Measurements from ENCODE around the gene PRKCQ. TPM values are rescaled to one million over a fixed set of nuclear protein-coding genes. Genes with fewer than 3 reads are reported as not detected.

The PRKCQ gene
- total RNA-seq, 1 donor from 2014 or later: 3.5 TPM

GRCh38 chr10:6600224-6600987 is 20.3 kb upstream of the PRKCQ start:
- Histone ChIP-seq H3K27ac (no peak overlapping the region), H3K4me2 (no peak overlapping the region), H3K79me2 (ENCODE audit: low read depth) (no peaks in the 10 kb centered on the region), H4K20me1 (ENCODE audit: low read depth) (no peaks in the 10 kb centered on the region), H2AFZ (replicated peaks) (no peak overlapping the region), H3K4me1 (no peaks in the 10 kb centered on the region), H3K4me3 (no peak overlapping the region), H3K27me3 (no peaks in the 10 kb centered on the region), H3K9me3 (ENCODE audit: low read depth) (no peaks in the 10 kb centered on the region), H3K9ac (no peak overlapping the region), H3F3A (ENCODE audit: low read depth) (no peaks in the 10 kb centered on the region), H3K36me3 (no peaks in the 10 kb centered on the region)
- Mint-ChIP-seq H3K27me3 (ENCODE audit: insufficient read depth, low read depth) (no peaks in the 10 kb centered on the region), H3K9me3 (no peaks in the 10 kb centered on the region), H3K36me3 (no peaks in the 10 kb centered on the region), H3K4me3 (no peak overlapping the region), H3K27ac (no peak overlapping the region), H3K4me1 (no peaks in the 10 kb centered on the region)
- TF ChIP-seq EZH2 (IDR thresholded peaks at IDR 0.05): no peak
- TF ChIP-seq CTCF (IDR thresholded peaks at IDR 0.05): no peak
- TF ChIP-seq EZH2phosphoT487 (IDR thresholded peaks at IDR 0.05): no peak
- DNase-seq (ENCODE audit: low spot score): no peak

GRCh38 chr10:6598679-6599078 is 18.6 kb upstream of the PRKCQ start:
- Histone ChIP-seq H3K4me3 (no peak overlapping the region), H3K9me3 (ENCODE audit: low read depth) (no peaks in the 10 kb centered on the region), H3F3A (ENCODE audit: low read depth) (no peaks in the 10 kb centered on the region), H2AFZ (replicated peaks) (no peak overlapping the region), H3K9ac (no peak overlapping the region), H3K4me1 (no peaks in the 10 kb centered on the region), H3K27ac (no peak overlapping the region), H3K27me3 (no peaks in the 10 kb centered on the region), H3K79me2 (ENCODE audit: low read depth) (no peaks in the 10 kb centered on the region), H3K4me2 (no peak overlapping the region), H3K36me3 (no peaks in the 10 kb centered on the region), H4K20me1 (ENCODE audit: low read depth) (no peaks in the 10 kb centered on the region)
- Mint-ChIP-seq H3K4me1 (no peaks in the 10 kb centered on the region), H3K4me3 (no peak overlapping the region), H3K27ac (no peak overlapping the region), H3K27me3 (ENCODE audit: insufficient read depth, low read depth) (no peaks in the 10 kb centered on the region), H3K9me3 (no peaks in the 10 kb centered on the region), H3K36me3 (no peaks in the 10 kb centered on the region)
- DNase-seq (ENCODE audit: low spot score): no peak
- TF ChIP-seq EZH2phosphoT487 (IDR thresholded peaks at IDR 0.05) (no peak), EZH2 (IDR thresholded peaks at IDR 0.05) (no peak)

GRCh38 chr10:6597478-6597877 is 17.4 kb upstream of the PRKCQ start:
- DNase-seq (ENCODE audit: low spot score): no peak
- H3K9ac ChIP-seq: no peak overlapping the region
- no peak overlapping the region for H3K27ac ChIP-seq
- H3K36me3 ChIP-seq: no peaks in the 10 kb centered on the region
- no peaks in the 10 kb centered on the region for H3F3A ChIP-seq (ENCODE audit: low read depth)
- no peaks in the 10 kb centered on the region for H4K20me1 ChIP-seq (ENCODE audit: low read depth)
- H3K4me3 Mint-ChIP-seq: no peak overlapping the region
- no peaks in the 10 kb centered on the region for H3K27me3 ChIP-seq
- no peak overlapping the region for H3K4me3 ChIP-seq
- no peak overlapping the region for H3K27ac Mint-ChIP-seq
- no peaks in the 10 kb centered on the region for H3K27me3 Mint-ChIP-seq (ENCODE audit: insufficient read depth, low read depth)
- H3K36me3 Mint-ChIP-seq: no peaks in the 10 kb centered on the region
- no peak overlapping the region for H3K4me2 ChIP-seq
- no peaks in the 10 kb centered on the region for H3K4me1 ChIP-seq
- H2AFZ ChIP-seq (replicated peaks): no peak overlapping the region
- no peaks in the 10 kb centered on the region for H3K9me3 Mint-ChIP-seq
- no peaks in the 10 kb centered on the region for H3K79me2 ChIP-seq (ENCODE audit: low read depth)
- no peaks in the 10 kb centered on the region for H3K4me1 Mint-ChIP-seq
- H3K9me3 ChIP-seq (ENCODE audit: low read depth): no peaks in the 10 kb centered on the region
- TF ChIP-seq EZH2phosphoT487 (IDR thresholded peaks at IDR 0.05): no peak
- TF ChIP-seq EZH2 (IDR thresholded peaks at IDR 0.05): no peak
- TF ChIP-seq CTCF (IDR thresholded peaks at IDR 0.05): no peak

GRCh38 chr10:6595499-6595898 is 15.4 kb upstream of the PRKCQ start:
- H3K27ac Mint-ChIP-seq: no peak overlapping the region
- Histone ChIP-seq H3K4me2 (no peak overlapping the region), H3K79me2 (ENCODE audit: low read depth) (no peaks in the 10 kb centered on the region), H3K9me3 (ENCODE audit: low read depth) (no peaks in the 10 kb centered on the region), H3K36me3 (no peaks in the 10 kb centered on the region), H3K4me3 (no peak overlapping the region), H3K4me1 (no peaks in the 10 kb centered on the region), H3K27me3 (no peaks in the 10 kb centered on the region), H3K9ac (no peak overlapping the region), H3F3A (ENCODE audit: low read depth) (no peaks in the 10 kb centered on the region), H2AFZ (replicated peaks) (peak overlapping the region; percentile 78), H3K27ac (no peak overlapping the region), H4K20me1 (ENCODE audit: low read depth) (no peaks in the 10 kb centered on the region)
- H3K9me3 Mint-ChIP-seq: no peaks in the 10 kb centered on the region
- no peaks in the 10 kb centered on the region for H3K36me3 Mint-ChIP-seq
- no peak for TF ChIP-seq CTCF (IDR thresholded peaks at IDR 0.05)
- no peak for TF ChIP-seq EZH2phosphoT487 (IDR thresholded peaks at IDR 0.05)
- no peak for TF ChIP-seq EZH2 (IDR thresholded peaks at IDR 0.05)
- H3K4me1 Mint-ChIP-seq: no peaks in the 10 kb centered on the region
- DNase-seq (ENCODE audit: low spot score): no peak
- no peak overlapping the region for H3K4me3 Mint-ChIP-seq
- H3K27me3 Mint-ChIP-seq (ENCODE audit: insufficient read depth, low read depth): no peaks in the 10 kb centered on the region

All from neural progenitor cell (in vitro differentiated cells).